K562 (cell line): ENCODE measurements around the gene MAPKAPK2. TPM values are rescaled to one million over a fixed set of nuclear protein-coding genes. Genes with fewer than 3 reads are reported as not detected.

Experiments
- BACH1 ChIP-seq: fragments of 200-800 bp; sonication (Bioruptor generic); IDR thresholded peaks from 2 replicates; pipeline ENCODE4 v1.6.1; 2016; ENCODE audit warnings: missing genetic modification characterization, missing compliant biosample characterization
- C11orf30 ChIP-seq: fragments of 450-650 bp; IDR thresholded peaks from 2 replicates; pipeline ENCODE4 v1.6.1; 2016; ENCODE audit warnings: low read depth, mild to moderate bottlenecking
- ESRRA ChIP-seq: fragments of 450-650 bp; IDR thresholded peaks from 2 replicates; pipeline ENCODE4 v1.6.1; 2014; ENCODE audit warnings: low read depth, mild to moderate bottlenecking, moderate library complexity, borderline replicate concordance
- ID3 ChIP-seq, 2 experiments: fragments of 250-450 bp in 1 of 2; fragments of 450-650 bp in 1 of 2; sonication (Bioruptor Pico) in 1 of 2; IDR thresholded peaks; 2 replicates each; pipeline versions ENCODE4 v1.6.1 to v1.8.0; 2016 to 2021; ENCODE audit warnings: mild to moderate bottlenecking in 2 of 2, moderate library complexity in 2 of 2, missing compliant biosample characterization in 1 of 2, missing genetic modification characterization in 1 of 2
- MAFK ChIP-seq: IDR thresholded peaks from 2 replicates; pipeline ENCODE4 v1.6.1; 2011; ENCODE audit warnings: low read length, improper control_type of control experiment
- MGA ChIP-seq: fragments of 450-650 bp; IDR thresholded peaks from 2 replicates; pipeline ENCODE4 v1.6.1; 2016; ENCODE audit warnings: mild to moderate bottlenecking, moderate library complexity
- NFE2 ChIP-seq: IDR thresholded peaks from 2 replicates; pipeline ENCODE4 v1.6.1; 2014; ENCODE audit warnings: antibody characterized with exemption, low read depth
- NFIC ChIP-seq: fragments of 450-650 bp; IDR thresholded peaks from 2 replicates; pipeline ENCODE4 v1.6.1; 2017; ENCODE audit warnings: mild to moderate bottlenecking, inconsistent platforms
- NONO ChIP-seq, 2 experiments: fragments of 200-400 bp in 1 of 2; fragments of 450-650 bp in 1 of 2; formaldehyde crosslinking in 1 of 2; IDR thresholded peaks; 2 replicates each; pipeline ENCODE4 v1.6.1; 2017; ENCODE audit warnings: low read depth in 2 of 2, mild to moderate bottlenecking in 2 of 2, moderate library complexity in 2 of 2, low read length in 1 of 2
- ZBTB1 ChIP-seq: sonication (generic); formaldehyde crosslinking; IDR thresholded peaks from 2 replicates; pipeline ENCODE4 v1.8.1; 2023; ENCODE audit warnings: missing genetic modification reagents, low read depth, mild to moderate bottlenecking, borderline replicate concordance
- ZNF239 ChIP-seq: fragments of 250-450 bp; sonication (Bioruptor Pico); IDR thresholded peaks from 2 replicates; pipeline ENCODE4 v1.4.0; 2020; ENCODE audit warnings: mild to moderate bottlenecking
- polyA plus RNA-seq, 8 experiments: library from polyadenylated mRNA; depleted of rRNA in 4 of 8; stranded (reverse) in 5 of 8; unstranded in 3 of 8; fragments of >200 nt; fragmentation: Nextera tagmentation in 2 of 8; fragmentation: Illumina TruSeq in 1 of 8; extraction: Ambion mirVana in 2 of 8; extraction: Trizol in 1 of 8; gene quantifications; 2 replicates each; pipeline versions ENCODE4 v1.2.1 to v1.2.3, GENCODE V29; 2011 to 2014; ENCODE audit warnings: inconsistent platforms in 1 of 8, missing spikeins in 1 of 8
- total RNA-seq, 7 experiments: library from RNA; depleted of rRNA in 6 of 7; stranded (reverse); fragments of >200 nt in 6 of 7; fragmentation: Illumina TruSeq in 2 of 7; extraction: Trizol in 2 of 7; gene quantifications; 2 replicates each; pipeline versions ENCODE4 v1.2.1 to v1.2.3, GENCODE V29; 2011 to 2021; ENCODE audit warnings: low replicate concordance in 1 of 7

Gene MAPKAPK2
- total and polyA plus RNA-seq, 9 of the 15 experiments (the other 6 are each of a cell fraction or from before 2014, with no cell fraction given) = 0.63 to 94.2 (median 52.1) TPM

GRCh38 chr1:206687915-206688442 is 3.3 kb downstream of the MAPKAPK2 start (continued):
- TF ChIP-seq MGA = no peak
- TF ChIP-seq ESRRA = 0 out of 2 replicates have a peak, but pooled peaks have one; percentile 25
- TF ChIP-seq C11orf30 = 0 out of 2 replicates have a peak, but pooled peaks have one; percentile 6
- TF ChIP-seq NFIC = no peak
- no peak for TF ChIP-seq ZBTB1
- TF ChIP-seq ZNF239 (CRISPR knock-in tag) = no peak
- TF ChIP-seq MAFK = 0 out of 2 replicates have a peak, but pooled peaks have one; percentile 10
- peak; percentile 52; the same call in 1 of the 2 replicates for TF ChIP-seq NFE2
- TF ChIP-seq NONO (IDR thresholded peaks at IDR 0.05; ENCODE audit: low read depth in 2 of 2, low read length in 1 of 2) = no peak
- 0 out of 2 replicates have a peak, but pooled peaks have one; percentile 23 for TF ChIP-seq BACH1
- TF ChIP-seq ID3 (CRISPR knock-in tag; IDR thresholded peaks at IDR 0.05) = no peak
- peak; percentile 76 for TF ChIP-seq ID3 (tag; IDR thresholded peaks at IDR 0.05)
